Heart right ventricle (tissue), 16 donors: Measurements from ENCODE around the gene GPRIN1. TPM values are rescaled to one million over a fixed set of nuclear protein-coding genes. Genes with fewer than 3 reads are reported as not detected.

Experiments used
- ATAC-seq, 8 donors: fragments of 200-7000 bp; cut with Tn5 transposase; one replicate each; pipeline ENCODE4 v1.9.1; 2020; ENCODE audit warnings: mild to moderate bottlenecking in 8 of 8, moderate library complexity in 8 of 8, moderate number of reproducible peaks in 1 of 8
- DNase-seq, 2 donors: peaks; one replicate each; pipeline ENCODE4 v3.0.0-alpha.2; 2020
- H3K27ac ChIP-seq, 10 donors: fragments of 200-600 bp; sonication (generic) in 2 of 10; one replicate each; pipeline versions ENCODE4 v1.5.0 to v1.8.0; 2020 to 2022; ENCODE audit warnings: mild to moderate bottlenecking in 3 of 10
- H3K27me3 ChIP-seq, 7 donors: fragments of 200-600 bp; one replicate each; pipeline ENCODE4 v1.8.0; 2021 to 2022; ENCODE audit warnings: mild to moderate bottlenecking in 2 of 7
- H3K36me3 ChIP-seq, 9 donors: fragments of 200-600 bp; sonication (generic) in 1 of 9; one replicate each; pipeline versions ENCODE4 v1.5.0 to v1.8.0; 2020 to 2022; ENCODE audit warnings: mild to moderate bottlenecking in 2 of 9
- H3K4me1 ChIP-seq, 9 donors: fragments of 200-600 bp; sonication (generic) in 1 of 9; one replicate each; pipeline versions ENCODE4 v1.5.0 to v1.8.0; 2020 to 2022; ENCODE audit warnings: mild to moderate bottlenecking in 4 of 9
- H3K4me3 ChIP-seq, 10 donors: fragments of 200-600 bp; sonication (generic) in 2 of 10; one replicate each; pipeline versions ENCODE4 v1.5.0 to v1.8.0; 2020 to 2022; ENCODE audit warnings: mild to moderate bottlenecking in 7 of 10, moderate library complexity in 2 of 10
- H3K9me3 ChIP-seq, 11 donors: fragments of 200-600 bp in 10 of 11; sonication (generic) in 2 of 11; one replicate each; pipeline versions ENCODE4 v1.5.0 to v1.8.0; 2013 to 2022; ENCODE audit warnings: mild to moderate bottlenecking in 2 of 11, control low read depth in 1 of 11, moderate library complexity in 1 of 11
- CTCF ChIP-seq, 9 donors: fragments of 200-600 bp; sonication (generic) in 2 of 9; IDR thresholded peaks; one replicate each; pipeline versions ENCODE4 v1.5.0 to v1.8.0; 2021 to 2022; ENCODE audit warnings: antibody characterized with exemption in 9 of 9, mild to moderate bottlenecking in 5 of 9, moderate library complexity in 1 of 9
- WGBS, 2 donors: extraction: QIAGEN DNeasy Blood & Tissue Kit; methylation state at CpG; one replicate each; pipeline ENCODE4 v1.1.7; 2013; ENCODE audit warnings: inconsistent platforms in 1 of 2; 5-methylcytosine and 5-hydroxymethylcytosine counted together
- intact Hi-C, 10 donors: fragments of 100-400 bp; cut with DNase I; formaldehyde crosslinking; loops; one replicate each; pipeline versions ENCODE4 v1.11.1 to v1.14.2; 2022
- polyA plus RNA-seq, 2 donors: library from polyadenylated mRNA; stranded (reverse); fragments of 200-250 nt; gene quantifications; one replicate each; pipeline ENCODE4 v1.2.3, GENCODE V29; 2013
- total RNA-seq, 10 donors: library from RNA; stranded (reverse); fragmentation: NEBNext Ultra II Directional in 3 of 10; extraction: Animal tissue kit (Norgen Biotek cat#: 25700) in 3 of 10; gene quantifications; one replicate each; pipeline versions ENCODE4 v1.2.1 to v1.2.4, GENCODE V29; 2021 to 2023
- donor health status: Arrhythmogenic right ventricular cardiomyopathy.
- donor health status: ischemic (EF 13 %, LVEDD 7.1; RV severe dilation, severe dysfunction).
- donor health status: healthy with polysubstance abuse.
- donor health status: DM: no; HTN: yes; CAD: no.
- donor health status: DM: no; HTN: no; CAD: no.
- donor health status: ischemic (EF 25% LVEDD 6.9; RV normal size, moderate dysfunction).
- donor health status: ischemic (EF 25% LVEDD 5.7; RV mildly dilated, moderate dysfunction).
- donor health status: healthy.
- donor health status: DM: yes; HTN: yes; CAD: no.
- donor health status: Ischemic cardiomyopathy.
- donor health status: ischemic (EF 35%, LVEDD 5.7; RV mildly dilated, moderate dysfunction).
- donor health status: nonischemic (EF 11% LVEDD 7.7; RV severe dilation, severe dysfunction).
- donor health status: DM: yes; HTN: yes; CAD: no.
- donor health status: PGD.
- donor health status: ischemic (EF 29% LVEDD 5.4; RV normal size, mild dysfunction).
- donor health status: nonischemic (EF 23%, LVEDD 6.1; RV moderate dilation, normal function).

GPRIN1 gene
- total and polyA plus RNA-seq, 12 donors: 0.06 to 1.0 (median 0.36) TPM

GRCh38 chr5:176590035-176590717, 19.8 kb downstream of the GPRIN1 start:
- peaks cover 0 to 7% (median 0%) of the 10 kb centered on the region in 7 donors for H3K27me3 ChIP-seq
- ATAC-seq (no peak), DNase-seq (no peak)
- TF ChIP-seq CTCF (IDR thresholded peaks at IDR 0.05): no peak
- no peak overlapping the region for H3K27ac ChIP-seq
- H3K36me3 ChIP-seq: no peaks in the 10 kb centered on the region
- H3K4me1 ChIP-seq: no peaks in the 10 kb centered on the region
- intact Hi-C loops: loop anchor here in 1 of 10 donors (10.0 kb wide), 1 partner anchor 175 kb away; the partner anchor contains the start of gene CLTB
- peaks cover 0 to 15% (median 0%) of the 10 kb centered on the region in 11 donors for H3K9me3 ChIP-seq
- WGBS, 2 donors: 82 to 85% methylated on average over 15 to 17 of the region's 17 CpGs
- H3K4me3 ChIP-seq: no peak overlapping the region

GRCh38 chr5:176589039-176589769, 20.8 kb downstream of the GPRIN1 start:
- intact Hi-C loops: no loop called here
- Histone ChIP-seq H3K4me1 (no peaks in the 10 kb centered on the region), H3K27ac (no peak overlapping the region), H3K27me3 (no peaks in the 10 kb centered on the region), H3K9me3 (peaks cover 0 to 25% (median 8%) of the 10 kb centered on the region in 11 donors), H3K4me3 (no peak overlapping the region), H3K36me3 (no peaks in the 10 kb centered on the region)
- no peak for DNase-seq
- no peak for ATAC-seq
- 87 to 88% methylated on average over 31 of the region's 31 CpGs for WGBS, 2 donors
- no peak for TF ChIP-seq CTCF (IDR thresholded peaks at IDR 0.05)

GRCh38 chr5:176588297-176588696, 21.7 kb downstream of the GPRIN1 start:
- H3K27me3 ChIP-seq: no peaks in the 10 kb centered on the region
- DNase-seq (no peak), ATAC-seq (no peak)
- H3K4me3 ChIP-seq: no peak overlapping the region
- H3K36me3 ChIP-seq: no peaks in the 10 kb centered on the region
- TF ChIP-seq CTCF (IDR thresholded peaks at IDR 0.05): no peak
- peaks cover 0 to 27% (median 8%) of the 10 kb centered on the region in 11 donors for H3K9me3 ChIP-seq
- H3K27ac ChIP-seq: no peak overlapping the region
- intact Hi-C loops: no loop called here
- no peaks in the 10 kb centered on the region for H3K4me1 ChIP-seq

GRCh38 chr5:176587398-176587797, 22.6 kb downstream of the GPRIN1 start:
- 88 to 89% methylated on average over 7 of the region's 7 CpGs for WGBS, 2 donors
- H3K9me3 ChIP-seq: peaks cover 0 to 27% (median 8%) of the 10 kb centered on the region in 11 donors
- H3K4me3 ChIP-seq: no peak overlapping the region
- H3K27me3 ChIP-seq: no peaks in the 10 kb centered on the region
- intact Hi-C loops: no loop called here
- H3K4me1 ChIP-seq: no peaks in the 10 kb centered on the region
- no peak for TF ChIP-seq CTCF (IDR thresholded peaks at IDR 0.05)
- no peak overlapping the region for H3K27ac ChIP-seq
- no peak for ATAC-seq
- H3K36me3 ChIP-seq: no peaks in the 10 kb centered on the region
- no peak for DNase-seq
